Activated CD4-positive, alpha-beta T cell treated with anti-CD3 and anti-CD28 coated beads, Interleukin-2, Interleukin-6, amounts not matched to agents 100 ng/mL and 50 ng/mL, durations not matched to agents 16 hours and 8 hours (primary cell): ENCODE results near the gene CDH13.

Experiments used
- DNase-seq: peaks from one replicate; pipeline ENCODE4 v3.0.0-alpha.2; 2020

CDH13 gene

GRCh38 chr16:83269541-83269940 lies 642.8 kb downstream of the CDH13 start:
- DNase-seq, result no peak

DNA sequence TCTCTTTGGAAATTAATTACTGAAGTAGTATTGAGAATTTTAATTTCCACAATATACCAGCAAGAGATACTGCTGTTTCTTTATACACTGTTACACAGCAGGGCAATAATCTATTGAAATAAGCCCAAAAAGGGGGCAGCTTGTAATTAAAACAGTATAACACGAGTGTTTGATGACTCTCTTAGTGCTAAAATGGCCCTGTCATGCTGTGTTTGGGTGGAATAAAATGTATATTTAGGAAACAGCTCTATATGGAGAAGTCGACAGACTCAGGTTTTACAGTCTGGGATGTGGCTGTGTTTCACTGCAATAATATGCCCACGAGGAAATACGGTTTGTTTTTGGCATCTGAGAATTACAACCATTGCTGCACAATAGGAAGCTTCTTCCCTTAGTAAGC lies 643.3 kb downstream of the CDH13 start:
- DNase-seq, result no peak

- DNase-seq, result no peak
Measured at GRCh38 chr16:83270640-83271039, 643.9 kb downstream of the CDH13 start.

DNA sequence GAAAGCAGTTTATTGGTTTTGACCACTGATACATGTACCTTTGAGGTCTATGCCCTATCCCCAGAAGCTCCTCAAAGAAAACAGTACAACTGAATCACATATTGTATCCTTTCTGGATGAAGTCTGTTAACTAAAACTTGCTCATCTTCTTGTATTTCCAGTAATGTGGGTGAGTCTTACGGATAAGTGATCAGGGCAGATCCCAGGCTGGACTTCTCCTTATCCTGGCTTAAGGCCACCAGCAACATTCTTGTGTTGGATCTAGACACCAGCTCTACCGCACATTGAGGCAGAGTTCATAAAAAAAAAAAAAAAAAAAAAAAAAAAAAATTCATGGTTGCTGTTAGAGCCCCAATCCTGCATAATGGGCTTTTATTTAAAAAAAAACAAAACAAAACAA lies 644.4 kb downstream of the CDH13 start:
- no peak for DNase-seq

DNA sequence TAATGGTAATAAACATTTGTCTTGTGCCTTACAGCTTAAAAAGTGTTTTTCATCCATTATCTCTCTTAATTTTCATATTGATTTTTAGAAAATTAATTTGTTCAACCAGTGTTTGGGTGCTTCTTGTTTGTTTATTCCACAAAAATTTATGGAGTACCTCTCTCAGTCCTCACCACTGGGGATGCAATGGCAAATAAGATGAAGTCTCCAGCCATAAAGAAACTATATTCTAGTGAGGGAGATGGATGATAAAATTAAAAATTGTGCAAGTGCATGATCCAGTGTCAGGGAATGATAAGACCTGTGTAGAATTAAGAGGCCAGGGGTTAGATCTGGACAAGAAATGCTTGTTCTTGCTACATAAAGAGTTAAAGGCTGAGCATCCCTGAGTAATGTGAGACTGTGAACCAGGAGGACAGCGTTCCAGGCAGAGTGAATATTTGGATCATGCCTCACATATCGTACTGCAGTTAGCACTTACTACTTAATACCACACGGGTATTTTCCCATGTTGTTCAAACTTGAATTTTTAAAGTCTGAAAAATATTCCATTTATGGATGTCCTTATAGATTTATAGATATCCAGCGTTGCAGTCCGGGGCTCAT lies 645.3 kb downstream of the CDH13 start:
- DNase-seq, result no peak

GRCh38 chr16:83272843-83273242 lies 646.1 kb downstream of the CDH13 start:
- no peak for DNase-seq

DNA sequence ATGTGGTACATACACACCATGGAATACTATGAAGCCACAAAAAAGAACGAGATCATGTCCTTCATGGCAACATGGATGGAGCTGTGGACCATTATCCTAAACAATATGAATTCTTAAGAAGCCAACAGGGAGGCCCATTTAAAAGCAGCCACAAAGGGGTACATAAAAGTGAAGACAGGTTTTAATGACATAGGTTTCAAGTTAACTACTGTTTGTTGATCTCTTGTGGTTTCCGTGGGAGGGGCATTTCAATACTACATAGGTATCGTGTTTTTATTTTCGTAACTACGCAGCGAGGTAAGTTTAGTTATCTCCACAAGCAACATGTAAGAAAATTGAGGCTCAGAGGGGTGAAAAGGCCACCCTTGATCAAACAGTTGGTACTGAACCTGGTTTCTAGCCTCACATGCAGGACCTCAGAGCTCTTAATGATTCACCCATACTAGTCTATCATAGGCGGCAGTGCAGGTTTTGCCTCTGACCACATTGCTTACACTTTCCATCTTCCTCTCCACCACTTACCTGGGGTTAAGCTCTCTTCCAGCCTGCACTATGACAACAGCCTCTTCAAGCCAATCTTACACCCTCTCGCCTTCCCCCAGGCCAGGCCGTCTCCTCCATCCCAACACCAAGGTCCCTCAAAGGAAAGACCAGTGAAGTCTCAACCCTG lies 646.9 kb downstream of the CDH13 start:
- no peak for DNase-seq

GRCh38 chr16:83279251-83279650 lies 652.5 kb downstream of the CDH13 start:
- no peak for DNase-seq

DNA sequence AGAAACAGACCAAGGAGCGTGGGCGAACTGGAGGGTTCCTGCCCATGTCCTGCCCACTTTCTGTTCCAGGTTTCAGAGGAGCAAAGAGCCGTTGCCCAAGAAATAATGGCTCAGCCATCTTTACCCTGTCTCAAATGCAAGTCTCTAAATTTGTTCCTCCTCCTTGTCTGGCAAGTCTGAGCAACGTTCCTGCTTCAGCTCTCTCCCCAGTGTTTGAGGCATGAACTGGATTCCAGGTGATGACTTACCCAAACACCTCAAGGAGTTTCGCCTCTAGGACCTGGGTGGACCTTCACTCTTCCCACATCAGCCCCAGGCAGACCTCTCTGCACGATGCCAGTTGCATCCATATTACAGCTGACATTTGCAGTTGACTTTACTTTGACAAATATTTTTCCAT lies 659.2 kb downstream of the CDH13 start:
- no peak for DNase-seq

- no peak for DNase-seq
Measured at GRCh38 chr16:83296505-83296904, 669.7 kb downstream of the CDH13 start.

- DNase-seq, result no peak
Measured at GRCh38 chr16:83298541-83298940, 671.8 kb downstream of the CDH13 start.

DNA sequence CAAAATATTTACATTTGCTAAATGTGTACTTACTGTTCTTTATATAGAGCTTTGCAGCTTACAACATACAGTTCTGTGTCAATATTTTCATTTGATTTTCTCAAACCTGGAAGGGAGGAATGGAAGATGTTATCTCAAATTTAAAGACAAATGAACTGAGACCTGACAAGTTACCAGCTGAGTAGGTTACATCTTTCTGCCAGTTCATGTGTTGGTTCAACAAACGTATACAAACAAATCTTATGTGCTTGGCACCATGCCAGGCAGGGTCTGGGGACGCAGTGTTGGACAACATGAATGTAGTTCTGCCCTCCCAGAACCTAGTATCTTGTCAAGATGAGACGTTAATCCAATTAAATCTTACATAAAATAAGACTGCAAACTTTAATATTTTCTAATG lies 673.6 kb downstream of the CDH13 start:
- no peak for DNase-seq

DNA sequence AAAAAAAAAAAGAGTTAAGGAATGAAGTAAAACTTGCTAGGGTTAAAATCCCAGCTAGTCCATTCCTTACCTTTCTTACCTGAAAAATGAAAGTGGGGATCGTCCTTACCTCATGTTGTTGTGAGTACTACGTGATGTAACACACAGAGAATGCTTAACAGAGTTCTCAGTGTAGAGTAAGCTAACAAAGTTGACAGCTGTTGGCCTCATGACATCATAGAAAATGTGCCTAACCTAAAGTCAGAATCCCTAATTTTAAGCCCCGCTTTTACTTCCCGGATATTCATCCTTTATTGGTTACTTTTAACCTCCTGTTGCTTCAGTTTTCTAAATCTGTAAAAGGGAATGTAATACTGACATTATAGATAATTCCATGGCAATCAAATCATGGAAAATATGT lies 675.2 kb downstream of the CDH13 start:
- no peak for DNase-seq

GRCh38 chr16:83302853-83303252 lies 676.1 kb downstream of the CDH13 start:
- no peak for DNase-seq

- no peak for DNase-seq
Measured at GRCh38 chr16:83305092-83305491, 678.3 kb downstream of the CDH13 start.

- DNase-seq, result no peak
Measured at GRCh38 chr16:83306961-83307593, 680.3 kb downstream of the CDH13 start.

- DNase-seq, result no peak
Measured at GRCh38 chr16:83307594-83307992, 680.8 kb downstream of the CDH13 start.

DNA sequence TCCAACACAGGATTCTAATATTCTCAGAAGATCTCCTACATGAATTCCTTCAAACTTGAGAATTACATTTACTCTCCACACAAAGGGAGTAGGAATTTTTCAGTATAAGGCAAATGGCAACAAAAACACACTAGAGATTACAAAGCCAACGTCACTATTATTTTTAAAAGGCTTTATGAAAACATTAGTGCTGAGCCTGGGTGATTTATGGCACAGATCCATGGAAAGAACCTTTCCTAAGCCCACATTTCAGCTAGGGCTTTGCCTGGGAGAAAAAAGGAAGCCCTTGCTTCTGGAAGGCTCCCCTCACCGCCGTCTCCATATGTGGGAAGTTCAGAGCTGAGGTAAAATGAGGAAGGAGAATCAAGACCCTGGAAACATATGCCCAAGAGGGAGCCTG lies 681.6 kb downstream of the CDH13 start:
- no peak for DNase-seq

DNA sequence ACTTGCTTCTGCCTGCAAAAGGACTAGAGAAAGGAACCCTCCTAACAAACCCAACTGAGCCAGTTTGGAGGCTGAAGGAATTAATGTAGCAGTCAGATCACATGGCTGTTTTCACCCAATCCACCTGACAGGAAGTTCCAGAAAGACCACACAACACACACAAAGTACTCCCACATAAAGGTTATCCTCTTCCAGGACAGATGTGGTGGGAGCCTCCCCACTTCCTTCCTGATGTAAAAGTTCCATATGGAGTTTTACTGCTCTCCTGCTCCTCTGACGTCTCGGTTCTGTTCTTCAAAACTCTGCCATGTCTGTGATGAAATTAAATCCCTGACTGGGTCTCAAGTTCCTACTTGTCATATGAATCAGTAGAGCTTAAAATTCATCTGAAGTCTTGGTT lies 684.0 kb downstream of the CDH13 start:
- no peak for DNase-seq

DNA sequence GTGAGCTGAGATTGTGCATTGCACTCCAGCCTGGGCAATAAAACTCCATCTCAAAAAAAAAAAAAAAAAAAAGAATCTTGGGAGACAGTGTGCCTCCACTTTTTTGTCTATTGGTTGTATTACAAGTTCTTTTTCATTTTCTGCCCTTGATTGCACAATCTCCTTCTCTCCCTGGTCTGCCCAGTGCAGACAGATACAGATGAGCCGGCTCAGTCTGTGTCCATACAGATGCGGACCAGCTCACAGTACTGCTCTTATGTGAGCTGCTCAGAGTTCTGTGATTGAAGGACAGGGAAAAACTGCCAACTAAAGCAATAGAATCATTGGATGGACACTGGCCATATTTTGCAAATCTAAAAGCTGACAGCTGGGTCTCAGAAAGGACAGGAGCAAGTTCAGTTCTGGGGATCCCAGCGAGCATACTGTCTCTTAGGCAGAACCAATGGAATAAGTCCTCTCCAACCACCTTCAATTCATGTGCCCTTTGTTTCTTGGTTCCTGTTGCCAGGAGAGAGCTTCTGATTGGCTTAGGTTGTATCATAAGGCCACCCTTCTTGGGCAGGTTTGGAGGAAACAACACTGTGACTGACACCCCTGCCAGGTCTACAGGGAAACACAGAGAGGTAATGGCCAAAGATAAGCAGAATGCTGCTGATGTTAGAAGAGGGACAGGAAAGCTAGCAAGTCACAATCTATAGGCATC lies 685.4 kb downstream of the CDH13 start:
- DNase-seq, result no peak

GRCh38 chr16:83312718-83313245 lies 686.0 kb downstream of the CDH13 start:
- no peak for DNase-seq

GRCh38 chr16:83315271-83315670 lies 688.5 kb downstream of the CDH13 start:
- DNase-seq, result no peak

DNA sequence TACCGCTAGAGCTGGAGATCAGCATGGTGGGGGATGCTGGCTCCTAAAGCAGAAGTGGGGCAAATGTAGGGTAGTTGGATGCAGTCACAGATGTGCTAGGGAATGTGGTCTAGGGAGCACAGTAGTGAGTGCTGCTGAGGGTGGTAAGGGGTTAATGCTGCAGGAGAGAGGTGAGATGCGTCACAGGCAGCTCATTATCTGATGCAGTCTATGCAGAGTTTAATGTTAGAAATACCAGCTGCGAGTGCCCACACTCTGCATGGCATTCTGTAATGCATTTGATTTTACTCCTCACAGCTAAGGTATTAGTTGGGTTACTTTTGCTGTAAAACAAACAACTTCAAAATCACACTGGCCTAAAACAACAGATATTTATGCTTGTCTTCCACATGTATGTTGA lies 689.7 kb downstream of the CDH13 start:
- no peak for DNase-seq

DNA sequence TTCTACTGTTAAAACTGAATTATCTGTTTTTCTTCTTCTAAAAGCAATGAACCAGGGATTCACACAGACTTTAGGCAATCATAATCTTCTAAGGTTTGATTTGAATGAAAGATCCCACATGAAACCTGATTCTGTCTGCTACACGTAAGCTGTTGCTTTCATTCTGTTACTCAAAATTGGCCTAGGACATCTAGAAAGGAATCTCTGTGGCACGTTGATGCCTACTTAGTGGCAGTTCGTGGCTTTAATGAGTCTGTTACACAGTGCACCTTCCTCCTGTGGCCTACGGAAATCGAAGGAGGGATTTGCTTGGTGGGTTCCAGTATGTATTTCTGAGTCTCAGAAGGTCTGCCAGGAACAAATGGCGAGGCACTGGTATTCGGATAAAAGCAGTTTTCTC lies 691.6 kb downstream of the CDH13 start:
- no peak for DNase-seq
